Parathyroid adenoma (tissue), 2 donors: ENCODE measurements around the gene MYPN.

Experiments
- H2AFZ ChIP-seq: fragments of 300-600 bp; sonication (generic); one replicate; pipeline ENCODE4 v1.7.0; 2017; ENCODE audit warnings: antibody characterized with exemption, mild to moderate bottlenecking
- H3K27ac ChIP-seq: fragments of 300-600 bp; sonication (generic); one replicate; pipeline ENCODE4 v1.7.0; 2017
- H3K27me3 ChIP-seq: fragments of 300-600 bp; sonication (generic); one replicate; pipeline ENCODE4 v1.7.0; 2017; ENCODE audit warnings: low read length; ENCODE audit not compliant: control insufficient read depth, insufficient read depth
- H3K36me3 ChIP-seq: fragments of 300-600 bp; sonication (generic); one replicate; pipeline ENCODE4 v1.7.0; 2017; ENCODE audit warnings: low read length; ENCODE audit not compliant: control insufficient read depth, insufficient read depth
- H3K4me1 ChIP-seq: fragments of 300-600 bp; sonication (generic); one replicate; pipeline ENCODE4 v1.7.0; 2017; ENCODE audit warnings: control low read depth
- H3K4me2 ChIP-seq: fragments of 300-600 bp; sonication (generic); one replicate; pipeline ENCODE4 v1.7.0; 2017; ENCODE audit warnings: low read length
- H3K4me3 ChIP-seq: fragments of 300-600 bp; sonication (generic); one replicate; pipeline ENCODE4 v1.7.0; 2017; ENCODE audit warnings: low read depth, low read length
- H3K79me2 ChIP-seq: fragments of 300-600 bp; sonication (generic); one replicate; pipeline ENCODE4 v1.7.0; 2017; ENCODE audit warnings: control low read depth
- H3K9ac ChIP-seq: fragments of 300-600 bp; sonication (generic); one replicate; pipeline ENCODE4 v1.7.0; 2017; ENCODE audit warnings: mild to moderate bottlenecking
- H3K9me3 ChIP-seq: fragments of 300-600 bp; sonication (generic); one replicate; pipeline ENCODE4 v1.7.0; 2017; ENCODE audit warnings: low read length; ENCODE audit not compliant: control insufficient read depth
- TF ChIP-seq, protein P1 (sequence below): fragments of 300-600 bp; sonication (generic); IDR thresholded peaks from one replicate; pipeline ENCODE4 v1.7.0; 2017; ENCODE audit warnings: antibody characterized with exemption, mild to moderate bottlenecking
- donor health status: primary hyperparathyroidism.

Gene MYPN

GRCh38 chr10:68230268-68230667 lies 121.0 kb downstream of the MYPN start:
- Histone ChIP-seq H3K9me3 (no peaks in the 10 kb centered on the region), H3K9ac (no peak overlapping the region), H3K4me3 (no peak overlapping the region), H3K4me1 (no peaks in the 10 kb centered on the region), H3K36me3 (no peaks in the 10 kb centered on the region), H2AFZ (no peak overlapping the region), H3K27ac (no peak overlapping the region), H3K27me3 (no peaks in the 10 kb centered on the region), H3K4me2 (no peak overlapping the region), H3K79me2 (no peaks in the 10 kb centered on the region)
- TF ChIP-seq, protein P1, sequence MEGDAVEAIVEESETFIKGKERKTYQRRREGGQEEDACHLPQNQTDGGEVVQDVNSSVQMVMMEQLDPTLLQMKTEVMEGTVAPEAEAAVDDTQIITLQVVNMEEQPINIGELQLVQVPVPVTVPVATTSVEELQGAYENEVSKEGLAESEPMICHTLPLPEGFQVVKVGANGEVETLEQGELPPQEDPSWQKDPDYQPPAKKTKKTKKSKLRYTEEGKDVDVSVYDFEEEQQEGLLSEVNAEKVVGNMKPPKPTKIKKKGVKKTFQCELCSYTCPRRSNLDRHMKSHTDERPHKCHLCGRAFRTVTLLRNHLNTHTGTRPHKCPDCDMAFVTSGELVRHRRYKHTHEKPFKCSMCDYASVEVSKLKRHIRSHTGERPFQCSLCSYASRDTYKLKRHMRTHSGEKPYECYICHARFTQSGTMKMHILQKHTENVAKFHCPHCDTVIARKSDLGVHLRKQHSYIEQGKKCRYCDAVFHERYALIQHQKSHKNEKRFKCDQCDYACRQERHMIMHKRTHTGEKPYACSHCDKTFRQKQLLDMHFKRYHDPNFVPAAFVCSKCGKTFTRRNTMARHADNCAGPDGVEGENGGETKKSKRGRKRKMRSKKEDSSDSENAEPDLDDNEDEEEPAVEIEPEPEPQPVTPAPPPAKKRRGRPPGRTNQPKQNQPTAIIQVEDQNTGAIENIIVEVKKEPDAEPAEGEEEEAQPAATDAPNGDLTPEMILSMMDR: no peak

DNA sequence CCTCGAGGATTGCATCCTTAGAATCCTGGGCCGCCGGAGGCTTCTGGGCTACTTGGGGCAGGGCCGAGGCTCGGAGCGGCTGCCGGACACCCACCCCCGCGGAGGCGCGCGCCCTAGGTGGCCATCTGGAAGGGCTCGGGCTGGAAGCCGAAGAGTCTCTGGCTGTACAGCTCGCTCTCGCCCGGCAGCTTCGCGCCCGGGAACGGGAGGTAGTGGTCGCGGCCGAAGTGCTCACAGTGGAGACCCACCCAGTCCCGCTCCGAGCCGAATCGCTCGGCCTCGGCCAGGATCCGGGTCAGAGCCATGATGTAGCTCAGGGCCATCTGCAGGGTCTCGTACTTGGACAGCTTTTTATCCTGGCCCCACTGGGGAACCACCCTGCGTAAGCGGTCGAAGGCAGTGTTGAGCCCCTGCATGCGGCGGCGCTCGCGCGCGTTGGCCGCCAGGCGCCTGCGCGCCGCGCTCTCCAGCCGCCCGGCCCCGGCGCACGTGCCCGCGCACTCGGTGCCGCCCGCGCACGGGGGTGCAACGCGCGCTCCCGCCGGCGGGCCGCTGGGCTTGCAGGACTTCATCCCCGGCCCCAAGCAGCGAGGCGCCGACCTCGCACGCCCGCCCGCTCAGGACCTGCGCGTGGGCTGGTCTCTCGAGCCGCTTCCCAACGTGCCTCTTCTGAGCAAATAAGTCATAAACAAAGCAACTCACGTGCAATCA lies 122.0 kb downstream of the MYPN start:
- TF ChIP-seq, protein P1: no peak
- H3K4me3 ChIP-seq: peak overlapping the region; percentile 70
- H3K9ac ChIP-seq: peak overlapping the region; percentile 24
- no peaks in the 10 kb centered on the region for H3K27me3 ChIP-seq
- peak overlapping the region; percentile 99 for H3K4me2 ChIP-seq
- peak overlapping the region; percentile 98 for H2AFZ ChIP-seq
- H3K36me3 ChIP-seq: no peaks in the 10 kb centered on the region
- peak overlapping the region; percentile 22 for H3K27ac ChIP-seq
- H3K9me3 ChIP-seq: no peaks in the 10 kb centered on the region
- H3K79me2 ChIP-seq: no peaks in the 10 kb centered on the region
- no peaks in the 10 kb centered on the region for H3K4me1 ChIP-seq

GRCh38 chr10:68231817-68232251 lies 122.5 kb downstream of the MYPN start, which contains the start of gene ATOH7:
TSS of gene ATOH7 (minus strand) at chr10:68232113. CDS start at chr10:68231677, 436 bp downstream.
- H3K36me3 ChIP-seq: no peaks in the 10 kb centered on the region
- no peaks in the 10 kb centered on the region for H3K79me2 ChIP-seq
- H3K4me1 ChIP-seq: no peaks in the 10 kb centered on the region
- peak within 1 kb of the TSS; percentile 98 for H2AFZ ChIP-seq
- H3K9me3 ChIP-seq: no peaks in the 10 kb centered on the region
- H3K27ac ChIP-seq: peak within 1 kb of the TSS; percentile 22
- peak within 1 kb of the TSS; percentile 99 for H3K4me2 ChIP-seq
- H3K9ac ChIP-seq: peak within 1 kb of the TSS; percentile 24
- TF ChIP-seq, protein P1: no peak
- no peaks in the 10 kb centered on the region for H3K27me3 ChIP-seq
- H3K4me3 ChIP-seq: peak within 1 kb of the TSS; percentile 70

DNA sequence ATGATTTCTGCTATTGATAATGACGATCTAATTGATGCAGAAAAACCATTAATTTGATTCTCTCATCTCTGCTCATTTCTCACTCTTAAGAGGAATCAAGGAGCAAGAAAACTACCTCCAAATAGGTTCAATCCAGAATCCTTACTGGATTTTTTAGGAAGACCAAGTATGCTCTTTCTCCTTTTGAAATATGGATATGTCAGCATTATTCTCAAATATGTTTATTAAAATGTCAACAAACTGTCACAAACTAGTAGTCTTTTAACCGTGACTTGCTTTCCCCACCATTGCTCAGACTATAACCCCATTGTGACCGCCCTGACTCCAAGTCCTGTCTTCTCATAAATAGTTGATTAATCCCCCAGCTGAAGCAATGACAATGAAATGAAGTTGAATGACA lies 123.8 kb downstream of the MYPN start:
- Histone ChIP-seq H3K4me3 (no peak overlapping the region), H3K9ac (no peak overlapping the region), H3K9me3 (no peaks in the 10 kb centered on the region), H3K4me1 (no peaks in the 10 kb centered on the region), H3K27me3 (no peaks in the 10 kb centered on the region), H3K79me2 (no peaks in the 10 kb centered on the region), H2AFZ (no peak overlapping the region), H3K36me3 (no peaks in the 10 kb centered on the region), H3K27ac (no peak overlapping the region), H3K4me2 (no peak overlapping the region)
- TF ChIP-seq, protein P1: no peak

GRCh38 chr10:68235111-68235510 lies 125.8 kb downstream of the MYPN start:
- H3K9me3 ChIP-seq: no peaks in the 10 kb centered on the region
- TF ChIP-seq, protein P1: no peak
- H3K4me3 ChIP-seq: no peak overlapping the region
- no peak overlapping the region for H3K9ac ChIP-seq
- H3K27ac ChIP-seq: no peak overlapping the region
- no peaks in the 10 kb centered on the region for H3K27me3 ChIP-seq
- no peaks in the 10 kb centered on the region for H3K36me3 ChIP-seq
- H2AFZ ChIP-seq: no peak overlapping the region
- no peak overlapping the region for H3K4me2 ChIP-seq
- H3K4me1 ChIP-seq: no peaks in the 10 kb centered on the region
- H3K79me2 ChIP-seq: no peaks in the 10 kb centered on the region
